Measurements from ENCODE around the gene ABTB1.

DNA sequence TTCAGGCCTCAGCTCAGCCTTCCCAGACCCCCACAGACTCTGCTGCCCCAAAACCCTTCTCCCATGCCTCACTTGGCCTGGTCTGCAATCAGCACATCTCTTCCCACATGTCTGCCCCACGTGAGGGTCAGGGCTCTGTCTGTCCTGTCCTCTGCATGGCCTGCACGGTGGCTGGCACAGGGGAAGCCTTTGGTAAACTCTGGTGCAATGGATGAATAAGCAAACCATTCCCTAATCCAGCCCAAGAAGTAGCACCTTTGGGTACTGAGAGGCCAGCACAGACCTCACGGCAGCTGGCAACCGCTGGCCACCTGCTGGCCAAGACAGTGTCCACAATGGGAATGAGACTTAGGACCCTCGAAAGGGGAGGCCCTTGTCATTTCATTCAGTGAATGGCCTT is 27.7 kb downstream of the ABTB1 start:
- TF ChIP-seq TAF1 (IDR thresholded peaks at IDR 0.05; ENCODE audit: low read depth, low read length) = no peak
- no peak for TF ChIP-seq POLR2AphosphoS5 (IDR thresholded peaks at IDR 0.05; ENCODE audit: low read depth, low read length)
- TF ChIP-seq POLR2A (IDR thresholded peaks at IDR 0.05; ENCODE audit: low read depth, low read length) = no peak
- TF ChIP-seq POU2F2 (IDR thresholded peaks at IDR 0.05; ENCODE audit: low read depth, low read length) = no peak
- TF ChIP-seq SPI1 (IDR thresholded peaks at IDR 0.05; ENCODE audit: low read depth, low read length) = no peak
- no peak for TF ChIP-seq PAX5 (IDR thresholded peaks at IDR 0.05; ENCODE audit: insufficient read depth, low read length, severe bottlenecking)

Data from GM12891 (cell line).